ENCODE data around the gene ADGRF3.
"Not testable (repeated sequence)": the region's sequence is repeated elsewhere in the genome, so short reads cannot be mapped to it uniquely, and the experiment has no call there.

ADGRF3 gene

GRCh38 chr2:26330114-26330549, 16.5 kb downstream of the ADGRF3 start:
- peak; percentile 78 for DNase-seq (ENCODE audit: low spot score)
- TF ChIP-seq, protein P1, sequence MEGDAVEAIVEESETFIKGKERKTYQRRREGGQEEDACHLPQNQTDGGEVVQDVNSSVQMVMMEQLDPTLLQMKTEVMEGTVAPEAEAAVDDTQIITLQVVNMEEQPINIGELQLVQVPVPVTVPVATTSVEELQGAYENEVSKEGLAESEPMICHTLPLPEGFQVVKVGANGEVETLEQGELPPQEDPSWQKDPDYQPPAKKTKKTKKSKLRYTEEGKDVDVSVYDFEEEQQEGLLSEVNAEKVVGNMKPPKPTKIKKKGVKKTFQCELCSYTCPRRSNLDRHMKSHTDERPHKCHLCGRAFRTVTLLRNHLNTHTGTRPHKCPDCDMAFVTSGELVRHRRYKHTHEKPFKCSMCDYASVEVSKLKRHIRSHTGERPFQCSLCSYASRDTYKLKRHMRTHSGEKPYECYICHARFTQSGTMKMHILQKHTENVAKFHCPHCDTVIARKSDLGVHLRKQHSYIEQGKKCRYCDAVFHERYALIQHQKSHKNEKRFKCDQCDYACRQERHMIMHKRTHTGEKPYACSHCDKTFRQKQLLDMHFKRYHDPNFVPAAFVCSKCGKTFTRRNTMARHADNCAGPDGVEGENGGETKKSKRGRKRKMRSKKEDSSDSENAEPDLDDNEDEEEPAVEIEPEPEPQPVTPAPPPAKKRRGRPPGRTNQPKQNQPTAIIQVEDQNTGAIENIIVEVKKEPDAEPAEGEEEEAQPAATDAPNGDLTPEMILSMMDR (IDR thresholded peaks at IDR 0.05; ENCODE audit: borderline replicate concordance, control extremely low read depth, extremely low read depth, insufficient read depth, missing control alignments), result peak; percentile 93
- in situ Hi-C loops (cut with MboI; ENCODE audit: low sequenced_read_pairs, unreplicated experiment), result loop anchor here (25.0 kb wide), 1 partner anchor 343 kb away; the partner anchor contains the start of gene KIF3C

- in situ Hi-C loops (cut with MboI; ENCODE audit: low sequenced_read_pairs, unreplicated experiment), result loop anchor here (25.0 kb wide), 1 partner anchor 342 kb away; the partner anchor contains the start of gene KIF3C
- DNase-seq (ENCODE audit: low spot score), result not testable (repeated sequence)
Observed at GRCh38 chr2:26329083-26329482, 17.5 kb downstream of the ADGRF3 start.

- in situ Hi-C loops (cut with MboI; ENCODE audit: low sequenced_read_pairs, unreplicated experiment), result loop anchor here (25.0 kb wide), 1 partner anchor 340 kb away; the partner anchor contains the start of gene KIF3C
- DNase-seq (ENCODE audit: low spot score), result no peak
- TF ChIP-seq, protein P1 (IDR thresholded peaks at IDR 0.05; ENCODE audit: borderline replicate concordance, control extremely low read depth, extremely low read depth, insufficient read depth, missing control alignments), result no peak
Observed at GRCh38 chr2:26327291-26328272, 19.0 kb downstream of the ADGRF3 start.

DNA sequence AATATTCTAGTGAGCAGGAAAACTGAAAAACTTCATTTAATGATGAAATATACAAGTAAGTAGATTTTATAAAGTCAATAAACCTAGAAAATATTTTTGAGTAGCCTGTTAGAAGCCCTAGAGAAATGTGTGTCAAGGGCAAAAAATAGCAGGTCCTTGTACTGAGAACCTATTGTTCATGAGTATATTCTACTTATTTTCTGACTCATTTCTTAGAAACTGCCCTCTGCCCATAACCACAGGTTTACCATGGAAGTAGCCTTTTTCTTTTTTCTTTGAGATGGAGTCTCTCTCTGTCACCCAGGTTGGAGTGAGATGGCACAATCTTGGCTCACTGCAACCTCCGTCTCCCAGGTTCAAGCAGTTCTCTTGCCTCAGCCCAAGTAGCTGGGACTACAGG, 20.1 kb downstream of the ADGRF3 start:
- in situ Hi-C loops (cut with MboI; ENCODE audit: low sequenced_read_pairs, unreplicated experiment), result loop anchor here (25.0 kb wide), 1 partner anchor 339 kb away; the partner anchor contains the start of gene KIF3C
- DNase-seq (ENCODE audit: low spot score), result no peak
- TF ChIP-seq, protein P1 (IDR thresholded peaks at IDR 0.05; ENCODE audit: borderline replicate concordance, control extremely low read depth, extremely low read depth, insufficient read depth, missing control alignments), result no peak

DNA sequence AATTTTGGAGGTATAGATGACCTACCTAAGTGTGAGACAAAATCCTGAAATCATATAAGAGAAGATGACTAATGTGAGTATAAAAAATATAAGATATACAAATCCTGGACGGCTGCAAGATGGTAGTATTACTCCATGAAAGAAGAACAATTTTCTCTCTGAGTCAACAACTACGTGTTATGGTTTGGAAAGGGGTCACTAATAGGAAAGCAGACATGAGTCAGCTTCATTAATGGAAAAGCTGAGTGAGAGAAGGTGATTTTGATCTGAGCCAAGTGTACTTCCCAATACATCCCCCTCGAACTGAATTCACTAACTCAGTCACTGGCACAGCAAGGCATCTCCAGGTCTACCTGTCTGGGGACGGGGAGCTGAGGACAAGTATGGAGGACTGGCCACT, 20.7 kb downstream of the ADGRF3 start:
- in situ Hi-C loops (cut with MboI; ENCODE audit: low sequenced_read_pairs, unreplicated experiment), result loop anchor here (25.0 kb wide), 1 partner anchor 339 kb away; the partner anchor contains the start of gene KIF3C
- TF ChIP-seq, protein P1 (IDR thresholded peaks at IDR 0.05; ENCODE audit: borderline replicate concordance, control extremely low read depth, extremely low read depth, insufficient read depth, missing control alignments), result no peak
- DNase-seq (ENCODE audit: low spot score), result no peak

DNA sequence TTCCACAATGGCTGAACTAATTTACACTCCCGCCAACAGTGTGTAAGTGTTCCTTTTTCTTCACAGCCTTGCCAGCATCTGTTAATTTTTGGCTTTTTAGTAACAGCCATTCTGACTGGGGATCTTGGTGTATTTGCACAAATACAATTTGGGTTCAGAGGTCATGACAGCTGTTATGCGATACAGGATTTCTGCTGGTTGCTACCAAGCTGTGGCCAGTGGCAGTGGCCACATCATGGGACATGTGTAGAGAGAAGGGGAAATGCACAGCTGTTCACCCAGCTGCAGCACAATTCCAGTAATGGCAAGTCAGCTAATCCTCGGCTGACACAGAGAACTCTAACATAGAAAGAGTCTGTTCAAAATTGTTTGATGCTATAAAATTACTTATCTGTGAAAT, 21.7 kb downstream of the ADGRF3 start:
- in situ Hi-C loops (cut with MboI; ENCODE audit: low sequenced_read_pairs, unreplicated experiment), result loop anchor here (25.0 kb wide), 1 partner anchor 338 kb away; the partner anchor contains the start of gene KIF3C
- TF ChIP-seq, protein P1 (IDR thresholded peaks at IDR 0.05; ENCODE audit: borderline replicate concordance, control extremely low read depth, extremely low read depth, insufficient read depth, missing control alignments), result no peak
- no peak for DNase-seq (ENCODE audit: low spot score)

DNA sequence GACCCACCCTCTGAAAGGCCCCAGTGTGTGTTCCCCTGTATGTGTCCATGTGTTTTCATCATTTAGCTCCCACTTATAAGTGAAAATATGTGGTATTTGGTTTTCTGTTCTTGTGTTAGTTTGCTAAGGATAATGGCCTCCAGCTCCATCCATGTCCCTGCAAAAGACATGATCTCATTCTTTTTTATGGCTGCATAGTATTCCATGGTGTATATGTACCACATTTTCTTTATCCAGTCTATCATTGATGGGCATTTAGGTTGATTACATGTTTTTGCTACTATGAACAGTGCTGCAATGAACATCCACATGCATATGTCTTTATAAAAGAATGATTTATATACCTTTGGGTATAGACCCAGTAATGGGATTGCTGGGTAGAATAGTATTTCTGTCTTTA, 22.1 kb downstream of the ADGRF3 start:
- DNase-seq (ENCODE audit: low spot score); in situ Hi-C loops (cut with MboI; ENCODE audit: low sequenced_read_pairs, unreplicated experiment): not testable (repeated sequence)

Data from GM13976 (cell line).